ENCODE measurements around the gene IRF4. TPM values are rescaled to one million over a fixed set of nuclear protein-coding genes. Genes with fewer than 3 reads are reported as not detected.
A peak's percentile ranks its signal among the peaks of the same experiment; 100 is the strongest.

IRF4 gene
- polyA plus RNA-seq, 1 of the 3 experiments (the other 2 are of a cell fraction): not detected

- no peaks in the 10 kb centered on the region for H3K4me1 ChIP-seq (ENCODE audit: control insufficient read depth in 1 of 2, insufficient read depth in 2 of 2, low read depth in 1 of 2, low read length in 1 of 2)
- H3K4me3 ChIP-seq (ENCODE audit: low read depth in 2 of 2, low read length in 1 of 2): no peak overlapping the region
- H3K9me2 ChIP-seq: no peaks in the 10 kb centered on the region
- no peaks in the 10 kb centered on the region for H3K79me2 ChIP-seq (ENCODE audit: insufficient read depth)
- CTCF ChIA-PET: interaction anchor here (1.3 to 2.8 kb wide), 5 partner anchors 9 to 219 kb away, joined by 5 to 9 read pairs (median 8); no protein-coding TSS in a partner anchor
- no peak for DNase-seq
- H4K20me1 ChIP-seq (ENCODE audit: insufficient read depth): no peaks in the 10 kb centered on the region
- H3K4me2 ChIP-seq: no peak overlapping the region
- no peaks in the 10 kb centered on the region for H3K36me3 ChIP-seq (replicated peaks in 1 of 2; ENCODE audit: control insufficient read depth in 1 of 2, insufficient read depth in 2 of 2, low read length in 1 of 2)
- H3K9me3 ChIP-seq: no peaks in the 10 kb centered on the region
- no peak overlapping the region for H2AFZ ChIP-seq (ENCODE audit: low read depth)
- 23% methylated on average over 5 of the region's 5 CpGs for WGBS (ENCODE audit: low lambda C conversion rate)
- H3K27me3 ChIP-seq (ENCODE audit: insufficient read depth): peaks cover 81% of the 10 kb centered on the region
- POLR2A ChIA-PET: no interaction called here
- TF ChIP-seq RFX5 (IDR thresholded peaks at IDR 0.05; ENCODE audit: low read length) (no peak), MAX (IDR thresholded peaks at IDR 0.05; ENCODE audit: low read depth) (no peak), GATA2 (CRISPR knock-in tag; IDR thresholded peaks at IDR 0.05) (no peak), SIN3A (IDR thresholded peaks at IDR 0.05; ENCODE audit: borderline replicate concordance, low read depth, low read length) (no peak)
- H3K9ac ChIP-seq: no peak overlapping the region
- no peak overlapping the region for H3K27ac ChIP-seq (ENCODE audit: low read depth in 2 of 2, low read length in 1 of 2)
- no peaks in the 10 kb centered on the region for H3F3A ChIP-seq (replicated peaks; ENCODE audit: insufficient read depth)
Measured at GRCh38 chr6:408148-408547, 16.6 kb downstream of the IRF4 start.

GRCh38 chr6:408599-409102, 17.1 kb downstream of the IRF4 start:
- 12% methylated on average over 9 of the region's 9 CpGs for WGBS (ENCODE audit: low lambda C conversion rate)
- Histone ChIP-seq H4K20me1 (ENCODE audit: insufficient read depth) (no peaks in the 10 kb centered on the region), H3F3A (replicated peaks; ENCODE audit: insufficient read depth) (no peaks in the 10 kb centered on the region), H3K4me3 (ENCODE audit: low read depth in 2 of 2, low read length in 1 of 2) (no peak overlapping the region), H3K36me3 (replicated peaks in 1 of 2; ENCODE audit: control insufficient read depth in 1 of 2, insufficient read depth in 2 of 2, low read length in 1 of 2) (no peaks in the 10 kb centered on the region), H3K9me3 (no peaks in the 10 kb centered on the region), H2AFZ (ENCODE audit: low read depth) (no peak overlapping the region), H3K4me1 (ENCODE audit: control insufficient read depth in 1 of 2, insufficient read depth in 2 of 2, low read depth in 1 of 2, low read length in 1 of 2) (no peaks in the 10 kb centered on the region), H3K27me3 (ENCODE audit: insufficient read depth) (peaks cover 76% of the 10 kb centered on the region), H3K9me2 (no peaks in the 10 kb centered on the region), H3K27ac (ENCODE audit: low read depth in 2 of 2, low read length in 1 of 2) (no peak overlapping the region), H3K79me2 (ENCODE audit: insufficient read depth) (no peaks in the 10 kb centered on the region), H3K4me2 (no peak overlapping the region), H3K9ac (no peak overlapping the region)
- peak; percentile 61 for DNase-seq
- ChIA-PET POLR2A (no interaction called here), CTCF (interaction anchor here (0.6 to 2.8 kb wide), 9 partner anchors 9 to 239 kb away, joined by 3 to 9 read pairs (median 5); no protein-coding TSS in a partner anchor)
- TF ChIP-seq MEF2A (IDR thresholded peaks at IDR 0.05; ENCODE audit: borderline replicate concordance, low read depth): no peak
- TF ChIP-seq SMC3 (IDR thresholded peaks at IDR 0.05; ENCODE audit: low read depth, low read length): peak; percentile 28; the same call in 1 of the 2 replicates
- peak; percentile 64 for TF ChIP-seq CTCF (IDR thresholded peaks at IDR 0.05)
- peak; percentile 48 for TF ChIP-seq RAD21 (IDR thresholded peaks at IDR 0.05; ENCODE audit: low read length)

GRCh38 chr6:409370-409972, 17.9 kb downstream of the IRF4 start:
- H3K27me3 ChIP-seq (ENCODE audit: insufficient read depth): peaks cover 68% of the 10 kb centered on the region
- no peaks in the 10 kb centered on the region for H4K20me1 ChIP-seq (ENCODE audit: insufficient read depth)
- 3% methylated on average over 4 of the region's 4 CpGs for WGBS (ENCODE audit: low lambda C conversion rate)
- H3K9me2 ChIP-seq: no peaks in the 10 kb centered on the region
- no peak overlapping the region for H3K4me3 ChIP-seq (ENCODE audit: low read depth in 2 of 2, low read length in 1 of 2)
- no peak overlapping the region for H3K4me2 ChIP-seq
- no peak for TF ChIP-seq EZH2phosphoT487 (IDR thresholded peaks at IDR 0.05; ENCODE audit: borderline replicate concordance, low read depth)
- no peaks in the 10 kb centered on the region for H3K9me3 ChIP-seq
- no peak overlapping the region for H3K9ac ChIP-seq
- H2AFZ ChIP-seq (ENCODE audit: low read depth): no peak overlapping the region
- POLR2A ChIA-PET: no interaction called here
- H3K4me1 ChIP-seq (ENCODE audit: control insufficient read depth in 1 of 2, insufficient read depth in 2 of 2, low read depth in 1 of 2, low read length in 1 of 2): no peaks in the 10 kb centered on the region
- no peak for DNase-seq
- CTCF ChIA-PET: interaction anchor here (0.6 to 2.8 kb wide), 9 partner anchors 8 to 240 kb away, joined by 3 to 9 read pairs (median 5); no protein-coding TSS in a partner anchor
- no peak overlapping the region for H3K27ac ChIP-seq (ENCODE audit: low read depth in 2 of 2, low read length in 1 of 2)
- no peaks in the 10 kb centered on the region for H3F3A ChIP-seq (replicated peaks; ENCODE audit: insufficient read depth)
- no peaks in the 10 kb centered on the region for H3K36me3 ChIP-seq (replicated peaks in 1 of 2; ENCODE audit: control insufficient read depth in 1 of 2, insufficient read depth in 2 of 2, low read length in 1 of 2)
- H3K79me2 ChIP-seq (ENCODE audit: insufficient read depth): no peaks in the 10 kb centered on the region

Data from SK-N-SH (cell line).